Muscle of leg (tissue), 11 donors: Measurements from ENCODE around the gene KCP. TPM values are rescaled to one million over a fixed set of nuclear protein-coding genes. Genes with fewer than 3 reads are reported as not detected.

ENCODE experiments used
- DNase-seq: peaks from one replicate; pipeline ENCODE4 v3.0.0; 2013
- H3K27ac ChIP-seq: one replicate; pipeline ENCODE4 v1.5.1; 2013; ENCODE audit warnings: mild to moderate bottlenecking, low read length, control low read depth
- H3K27me3 ChIP-seq: one replicate; pipeline ENCODE4 v1.6.1; 2013; ENCODE audit warnings: low read length; ENCODE audit not compliant: control insufficient read depth, insufficient read depth
- H3K36me3 ChIP-seq: one replicate; pipeline ENCODE4 v1.6.1; 2013; ENCODE audit warnings: low read length; ENCODE audit not compliant: control insufficient read depth, insufficient read depth
- H3K4me1 ChIP-seq: one replicate; pipeline ENCODE4 v1.6.1; 2013; ENCODE audit warnings: low read length; ENCODE audit not compliant: control insufficient read depth, insufficient read depth
- H3K4me3 ChIP-seq: one replicate; pipeline ENCODE4 v1.5.1; 2013; ENCODE audit warnings: low read length, control low read depth
- H3K9me3 ChIP-seq: replicated peaks from 2 replicates; pipeline ENCODE4 v1.6.1; 2013; ENCODE audit warnings: low read depth, low read length; ENCODE audit not compliant: control insufficient read depth
- WGBS: methylation state at CpG from one replicate; pipeline ENCODE4 v1.1.5; 2013; ENCODE audit warnings: missing lambda C conversion rate; ENCODE audit not compliant: insufficient coverage; 5-methylcytosine and 5-hydroxymethylcytosine counted together
- polyA plus RNA-seq, 8 donors: library from polyadenylated mRNA; unstranded; fragments of 120-200 nt; gene quantifications; one replicate each; pipeline versions ENCODE4 v1.2.1 to v1.2.3, GENCODE V29; 2013; ENCODE audit warnings: inconsistent platforms in 1 of 8, low replicate concordance in 1 of 8; ENCODE audit not compliant: insufficient read length in 8 of 8, insufficient read depth in 1 of 8
- total RNA-seq: library from RNA; stranded (reverse); fragments of 120-200 nt; gene quantifications from one replicate; pipeline ENCODE4 v1.2.4, GENCODE V29; 2013

Gene KCP
- total and polyA plus RNA-seq, 9 donors, result 0.50 to 1.8 (median 1.1) TPM

- no peaks in the 10 kb centered on the region for H3K27me3 ChIP-seq
- H3K9me3 ChIP-seq, result no peaks in the 10 kb centered on the region
- H3K27ac ChIP-seq, result no peak overlapping the region
- H3K4me3 ChIP-seq, result no peak overlapping the region
- WGBS, result 82% methylated on average over 23 of the region's 23 CpGs
- no peak for DNase-seq
- peaks cover 6% of the 10 kb centered on the region for H3K4me1 ChIP-seq
- H3K36me3 ChIP-seq, result peaks cover 92% of the 10 kb centered on the region
These were observed 56.7 kb downstream of the KCP start for GRCh38 chr7:128853799-128854198.

DNA sequence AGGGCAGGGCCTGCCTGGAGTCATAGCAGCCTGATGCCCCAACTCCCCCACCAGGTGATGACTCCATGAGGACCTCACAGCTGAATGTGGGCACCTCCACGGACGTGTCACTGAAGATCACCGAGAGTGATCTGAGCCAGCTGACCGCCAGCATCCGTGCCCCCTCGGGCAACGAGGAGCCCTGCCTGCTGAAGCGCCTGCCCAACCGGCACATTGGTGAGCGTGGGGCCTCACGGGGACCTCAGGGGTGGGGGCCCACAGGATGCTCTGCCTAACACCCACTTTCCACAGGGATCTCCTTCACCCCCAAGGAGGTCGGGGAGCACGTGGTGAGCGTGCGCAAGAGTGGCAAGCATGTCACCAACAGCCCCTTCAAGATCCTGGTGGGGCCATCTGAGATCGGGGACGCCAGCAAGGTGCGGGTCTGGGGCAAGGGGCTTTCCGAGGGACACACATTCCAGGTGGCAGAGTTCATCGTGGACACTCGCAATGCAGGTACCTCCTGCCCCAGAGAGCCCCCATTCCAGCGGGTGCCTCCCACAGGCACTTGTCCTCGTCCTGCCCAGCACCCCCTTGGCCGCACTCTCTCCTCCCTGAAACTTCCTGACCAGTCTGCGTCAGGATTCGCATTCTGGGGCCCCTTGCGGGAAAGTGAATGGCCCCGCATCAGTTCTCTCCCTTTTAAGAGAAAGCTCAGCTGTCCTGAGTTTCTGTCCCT is 57.8 kb downstream of the KCP start:
- Histone ChIP-seq H3K4me1 (no peaks in the 10 kb centered on the region), H3K36me3 (peaks cover 95% of the 10 kb centered on the region)
- WGBS, result 91% methylated on average over 27 of the region's 28 CpGs

DNA sequence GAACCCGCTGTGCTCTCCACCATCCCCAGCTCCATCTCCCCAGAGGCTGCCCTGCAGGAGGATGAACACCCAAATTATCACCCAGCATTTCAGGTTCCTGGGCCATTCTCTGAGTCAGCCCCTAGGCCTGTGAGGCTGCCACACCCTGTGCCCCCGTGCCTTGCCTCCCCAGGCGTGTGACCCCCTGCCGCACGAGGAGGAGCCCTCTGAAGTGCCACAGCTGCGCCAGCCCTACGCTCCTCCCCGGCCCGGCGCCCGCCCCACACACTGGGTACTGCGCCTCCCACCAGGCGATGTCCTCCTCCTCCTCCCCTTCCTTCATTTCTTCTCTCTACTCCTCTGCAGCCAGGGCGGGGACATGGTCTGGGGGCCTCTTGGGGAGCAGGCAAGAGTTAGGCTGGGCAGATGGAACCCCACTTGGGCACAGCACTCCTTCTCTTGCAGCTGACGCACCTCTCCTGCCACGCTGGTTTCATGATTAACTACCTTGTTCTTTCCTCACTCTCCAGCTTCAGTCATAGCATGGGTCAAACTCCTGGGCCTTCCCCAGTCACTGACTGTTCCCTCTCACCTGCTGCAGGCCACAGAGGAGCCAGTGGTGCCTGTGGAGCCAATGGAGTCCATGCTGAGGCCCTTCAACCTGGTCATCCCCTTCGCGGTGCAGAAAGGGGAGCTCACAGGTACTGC is 60.6 kb downstream of the KCP start:
- H3K27me3 ChIP-seq, result no peaks in the 10 kb centered on the region
- H3K36me3 ChIP-seq, result peaks cover 98% of the 10 kb centered on the region
- 87% methylated on average over 16 of the region's 18 CpGs for WGBS
- H3K4me1 ChIP-seq, result no peaks in the 10 kb centered on the region
- no peak overlapping the region for H3K4me3 ChIP-seq
- no peak overlapping the region for H3K27ac ChIP-seq
- DNase-seq, result no peak
- H3K9me3 ChIP-seq, result no peaks in the 10 kb centered on the region

More for the DNA sequence above, 57.8 kb downstream of the KCP start:
- no peaks in the 10 kb centered on the region for H3K9me3 ChIP-seq
- DNase-seq, result no peak
- H3K27me3 ChIP-seq, result no peaks in the 10 kb centered on the region
- H3K27ac ChIP-seq, result no peak overlapping the region
- no peak overlapping the region for H3K4me3 ChIP-seq

DNA sequence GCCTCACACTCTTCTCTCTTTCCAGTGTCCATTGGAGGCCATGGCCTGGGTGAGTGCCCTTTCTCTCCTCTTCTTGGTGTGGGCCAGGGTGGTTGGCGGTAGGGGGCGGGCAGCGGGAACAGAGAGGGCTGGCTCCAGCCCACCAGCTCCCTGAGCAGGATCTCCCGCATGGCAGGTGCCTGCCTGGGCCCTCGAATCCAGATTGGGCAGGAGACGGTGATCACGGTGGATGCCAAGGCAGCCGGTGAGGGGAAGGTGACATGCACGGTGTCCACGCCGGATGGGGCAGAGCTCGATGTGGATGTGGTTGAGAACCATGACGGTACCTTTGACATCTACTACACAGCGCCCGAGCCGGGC is 61.4 kb downstream of the KCP start:
- no peak overlapping the region for H3K4me3 ChIP-seq
- DNase-seq, result no peak
- no peaks in the 10 kb centered on the region for H3K9me3 ChIP-seq
- H3K4me1 ChIP-seq, result no peaks in the 10 kb centered on the region
- WGBS, result 92% methylated on average over 12 of the region's 16 CpGs
- H3K27me3 ChIP-seq, result no peaks in the 10 kb centered on the region
- H3K27ac ChIP-seq, result no peak overlapping the region
- peaks cover 98% of the 10 kb centered on the region for H3K36me3 ChIP-seq

DNA sequence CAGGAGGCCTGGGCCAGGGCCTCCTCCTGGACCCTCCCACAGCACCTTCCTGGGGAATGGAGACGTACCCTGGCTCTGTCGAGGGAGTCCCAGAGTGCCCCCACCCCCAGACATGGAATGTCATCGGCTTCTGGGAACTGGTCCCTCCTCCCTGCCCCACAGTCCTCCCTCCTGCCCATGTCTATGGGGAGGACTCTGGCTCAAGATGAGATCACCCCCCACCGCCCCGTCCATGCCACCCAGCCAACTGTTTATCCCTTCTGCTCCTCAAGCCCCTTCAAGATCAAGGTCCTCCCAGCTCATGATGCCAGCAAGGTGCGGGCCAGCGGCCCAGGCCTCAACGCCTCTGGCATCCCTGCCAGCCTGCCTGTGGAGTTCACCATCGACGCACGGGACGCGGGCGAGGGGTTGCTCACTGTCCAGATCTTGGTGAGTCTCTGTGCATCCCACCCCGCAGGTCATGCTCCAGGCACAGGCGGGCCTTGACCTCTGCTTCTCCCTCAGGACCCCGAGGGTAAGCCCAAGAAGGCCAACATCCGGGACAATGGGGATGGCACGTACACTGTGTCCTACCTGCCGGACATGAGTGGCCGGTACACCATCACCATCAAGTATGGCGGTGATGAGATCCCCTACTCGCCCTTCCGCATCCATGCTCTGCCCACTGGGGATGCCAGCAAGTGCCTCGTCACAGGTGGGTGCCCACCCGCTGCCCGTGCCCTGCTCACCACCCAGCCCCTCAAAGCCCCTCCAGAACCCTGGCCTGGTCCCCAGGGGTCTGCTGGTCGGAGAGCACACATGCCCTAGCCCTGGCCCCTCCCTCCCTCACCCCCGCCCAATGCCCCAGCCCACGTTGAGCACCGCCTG is 62.0 kb downstream of the KCP start:
- Histone ChIP-seq H3K4me3 (no peak overlapping the region), H3K4me1 (no peaks in the 10 kb centered on the region), H3K27me3 (no peaks in the 10 kb centered on the region), H3K9me3 (no peaks in the 10 kb centered on the region), H3K36me3 (peaks cover 98% of the 10 kb centered on the region), H3K27ac (peak overlapping the region; percentile 3)
- DNase-seq, result no peak
- 92% methylated on average over 22 of the region's 31 CpGs for WGBS

GRCh38 chr7:128847721-128848211 is 62.7 kb downstream of the KCP start:
- Histone ChIP-seq H3K4me1 (no peaks in the 10 kb centered on the region), H3K36me3 (peaks cover 98% of the 10 kb centered on the region), H3K4me3 (no peak overlapping the region), H3K27me3 (no peaks in the 10 kb centered on the region), H3K27ac (no peak overlapping the region), H3K9me3 (no peaks in the 10 kb centered on the region)
- 93% methylated on average over 17 of the region's 17 CpGs for WGBS
- DNase-seq, result no peak

DNA sequence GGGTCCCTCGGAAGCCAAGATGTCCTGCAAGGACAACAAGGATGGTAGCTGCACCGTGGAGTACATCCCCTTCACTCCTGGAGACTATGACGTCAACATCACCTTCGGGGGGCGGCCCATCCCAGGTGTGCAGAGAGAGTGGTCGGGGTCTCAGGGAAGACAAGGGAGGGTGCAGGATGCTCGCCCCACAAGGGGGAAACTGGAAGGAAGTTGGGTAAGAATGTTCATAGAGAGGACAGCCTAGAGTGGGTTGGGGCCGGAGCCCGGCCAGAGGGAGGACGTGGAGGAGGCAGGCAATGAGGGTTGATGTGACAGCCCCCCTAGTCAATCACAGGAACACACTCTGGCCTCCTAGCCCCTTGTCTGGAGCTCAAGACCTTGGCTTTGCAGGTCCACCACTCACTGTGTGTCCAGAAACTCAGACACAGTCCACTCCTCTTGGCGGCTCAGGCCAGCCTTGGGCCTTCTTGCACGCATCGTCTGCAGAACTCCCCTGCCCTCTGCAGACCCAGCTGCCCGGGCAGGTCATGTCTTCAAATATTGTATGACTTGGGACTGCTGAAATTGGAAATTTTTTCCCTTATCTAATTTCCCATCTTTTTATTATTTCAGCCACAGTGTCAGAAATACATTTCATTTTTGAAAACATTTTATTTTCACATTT is 63.6 kb downstream of the KCP start:
- Histone ChIP-seq H3K27me3 (no peaks in the 10 kb centered on the region), H3K27ac (no peak overlapping the region), H3K4me3 (no peak overlapping the region), H3K4me1 (no peaks in the 10 kb centered on the region), H3K36me3 (peaks cover 97% of the 10 kb centered on the region), H3K9me3 (no peaks in the 10 kb centered on the region)
- no peak for DNase-seq
- WGBS, result 88% methylated on average over 6 of the region's 14 CpGs

DNA sequence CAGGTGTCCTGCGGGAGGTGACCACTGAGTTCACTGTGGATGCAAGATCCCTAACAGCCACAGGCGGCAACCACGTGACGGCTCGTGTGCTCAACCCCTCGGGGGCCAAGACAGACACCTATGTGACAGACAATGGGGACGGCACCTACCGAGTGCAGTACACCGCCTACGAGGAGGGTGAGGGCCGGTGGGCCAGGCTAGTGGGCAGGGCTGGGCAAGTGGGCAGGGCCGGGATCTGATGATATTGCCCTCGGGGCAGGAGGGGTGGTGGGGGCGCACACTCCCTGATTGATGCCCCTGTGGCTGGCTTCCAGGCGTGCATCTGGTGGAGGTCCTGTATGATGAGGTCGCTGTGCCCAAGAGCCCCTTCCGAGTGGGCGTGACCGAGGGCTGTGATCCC is 64.5 kb downstream of the KCP start:
- whole genome bisulfite sequencing, result 79% methylated on average over 18 of the region's 19 CpGs
- DNase-seq, result no peak
- H3K9me3 ChIP-seq, result no peaks in the 10 kb centered on the region
- no peaks in the 10 kb centered on the region for H3K4me1 ChIP-seq
- peaks cover 99% of the 10 kb centered on the region for H3K36me3 ChIP-seq
- H3K27me3 ChIP-seq, result no peaks in the 10 kb centered on the region
- no peak overlapping the region for H3K27ac ChIP-seq
- H3K4me3 ChIP-seq, result no peak overlapping the region

DNA sequence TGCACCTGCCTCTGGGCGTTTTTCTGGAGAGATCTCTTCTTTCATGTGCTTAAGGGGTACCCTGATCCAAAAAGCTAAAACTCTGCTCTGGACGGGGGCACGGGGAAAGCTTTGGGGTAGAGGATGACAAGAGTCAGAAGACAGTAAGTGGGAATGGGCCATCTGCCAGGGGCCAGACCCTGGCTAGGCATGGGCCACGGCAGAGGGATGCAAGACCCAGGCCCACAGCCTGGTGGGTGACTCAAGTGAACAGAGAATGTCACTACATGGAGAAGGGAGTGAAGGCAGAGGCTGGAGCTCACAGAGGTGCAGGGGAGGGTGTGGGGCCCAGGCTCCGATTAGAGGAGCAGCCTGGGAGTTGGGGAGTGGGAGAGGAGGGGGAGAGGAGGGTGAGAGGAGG is 65.0 kb downstream of the KCP start:
- no peaks in the 10 kb centered on the region for H3K9me3 ChIP-seq
- H3K4me3 ChIP-seq, result no peak overlapping the region
- H3K27ac ChIP-seq, result peak overlapping the region; percentile 59
- DNase-seq, result no peak
- WGBS, result 83% methylated on average over 5 of the region's 5 CpGs
- H3K27me3 ChIP-seq, result no peaks in the 10 kb centered on the region
- peaks cover 99% of the 10 kb centered on the region for H3K36me3 ChIP-seq
- H3K4me1 ChIP-seq, result no peaks in the 10 kb centered on the region
